Liver (tissue), 9 donors: ENCODE results near the gene CTU2. TPM values are rescaled to one million over a fixed set of nuclear protein-coding genes. Genes with fewer than 3 reads are reported as not detected.

Source experiments
- DNase-seq: peaks from one replicate; pipeline ENCODE4 v3.0.0-alpha.2; 2017; ENCODE audit warnings: low spot score
- H3K27ac ChIP-seq, 2 donors: one replicate each; pipeline ENCODE4 v1.7.0; 2013; ENCODE audit warnings: inconsistent platforms in 2 of 2, low read length in 2 of 2, control low read depth in 1 of 2, low read depth in 1 of 2, mild to moderate bottlenecking in 1 of 2
- H3K27me3 ChIP-seq, 4 donors: one replicate each; pipeline versions ENCODE4 v1.6.1 to v1.7.0; 2013; ENCODE audit warnings: low read length in 3 of 4, inconsistent platforms in 1 of 4, mild to moderate bottlenecking in 1 of 4, moderate library complexity in 1 of 4; ENCODE audit not compliant: control insufficient read depth in 4 of 4, insufficient read depth in 4 of 4
- H3K36me3 ChIP-seq, 4 donors: one replicate each; pipeline versions ENCODE4 v1.6.1 to v1.7.0; 2013; ENCODE audit warnings: low read length in 3 of 4, mild to moderate bottlenecking in 3 of 4, low read depth in 1 of 4, moderate library complexity in 1 of 4; ENCODE audit not compliant: control insufficient read depth in 4 of 4, insufficient read depth in 3 of 4
- H3K4me1 ChIP-seq, 4 donors: one replicate each; pipeline versions ENCODE4 v1.6.1 to v1.7.0; 2013; ENCODE audit warnings: low read length in 3 of 4, mild to moderate bottlenecking in 3 of 4, moderate library complexity in 1 of 4; ENCODE audit not compliant: control insufficient read depth in 4 of 4, insufficient read depth in 4 of 4
- H3K4me3 ChIP-seq, 3 donors: one replicate each; pipeline versions ENCODE4 v1.6.1 to v1.7.0; 2013; ENCODE audit warnings: low read length in 3 of 3, control low read depth in 1 of 3, low read depth in 1 of 3, mild to moderate bottlenecking in 1 of 3
- H3K9ac ChIP-seq, 2 donors: one replicate each; pipeline ENCODE4 v1.7.0; 2013; ENCODE audit warnings: low read length in 2 of 2, mild to moderate bottlenecking in 2 of 2, moderate library complexity in 2 of 2, control low read depth in 1 of 2, low read depth in 1 of 2
- H3K9me3 ChIP-seq, 4 donors: one replicate each; pipeline versions ENCODE4 v1.6.1 to v1.7.0; 2013; ENCODE audit warnings: low read length in 3 of 4; ENCODE audit not compliant: control insufficient read depth in 4 of 4
- EGR1 ChIP-seq, 2 donors: IDR thresholded peaks; 2 replicates each; pipeline ENCODE4 v1.6.1; 2016 to 2018; ENCODE audit warnings: antibody characterized with exemption in 2 of 2, low read depth in 2 of 2
- FOXA1 ChIP-seq: IDR thresholded peaks from 2 replicates; pipeline ENCODE4 v1.6.1; 2016; ENCODE audit warnings: antibody characterized with exemption
- FOXA2 ChIP-seq: IDR thresholded peaks from 2 replicates; pipeline ENCODE4 v1.6.1; 2016; ENCODE audit warnings: antibody characterized with exemption
- GABPA ChIP-seq, 2 donors: IDR thresholded peaks in 1 of 2; conservative IDR thresholded peaks in 1 of 2; 2 replicates each; pipeline ENCODE4 v1.6.1; 2016; ENCODE audit warnings: antibody characterized with exemption in 2 of 2, mild to moderate bottlenecking in 1 of 2, moderate library complexity in 1 of 2
- HNF4A ChIP-seq, 2 donors: conservative IDR thresholded peaks; 2 replicates each; pipeline ENCODE4 v1.6.1; 2016; ENCODE audit warnings: antibody characterized with exemption in 2 of 2, mild to moderate bottlenecking in 2 of 2
- HNF4G ChIP-seq: IDR thresholded peaks from 2 replicates; pipeline ENCODE4 v1.6.1; 2016; ENCODE audit warnings: antibody characterized with exemption
- JUND ChIP-seq, 2 donors: IDR thresholded peaks; 2 replicates each; pipeline ENCODE4 v1.6.1; 2016; ENCODE audit warnings: antibody characterized with exemption in 2 of 2
- NR2F2 ChIP-seq: IDR thresholded peaks from 2 replicates; pipeline ENCODE4 v1.6.1; 2016; ENCODE audit warnings: antibody characterized with exemption
- RAD21 ChIP-seq, 2 donors: IDR thresholded peaks; 2 replicates each; pipeline ENCODE4 v1.6.1; 2016; ENCODE audit warnings: antibody characterized with exemption in 2 of 2, mild to moderate bottlenecking in 2 of 2
- REST ChIP-seq: IDR thresholded peaks from 2 replicates; pipeline ENCODE4 v1.6.1; 2016; ENCODE audit warnings: antibody characterized with exemption, mild to moderate bottlenecking
- RXRA ChIP-seq, 2 donors: IDR thresholded peaks; 2 replicates each; pipeline ENCODE4 v1.6.1; 2017 to 2018; ENCODE audit warnings: antibody characterized with exemption in 2 of 2, mild to moderate bottlenecking in 1 of 2
- SP1 ChIP-seq: IDR thresholded peaks from 2 replicates; pipeline ENCODE4 v1.6.1; 2018; ENCODE audit warnings: antibody characterized with exemption, mild to moderate bottlenecking
- TAF1 ChIP-seq: conservative IDR thresholded peaks from 2 replicates; pipeline ENCODE4 v1.6.1; 2016; ENCODE audit warnings: antibody characterized with exemption, mild to moderate bottlenecking
- YY1 ChIP-seq: IDR thresholded peaks from 2 replicates; pipeline ENCODE4 v1.6.1; 2016; ENCODE audit warnings: antibody characterized with exemption, mild to moderate bottlenecking
- ZBTB33 ChIP-seq: IDR thresholded peaks from 2 replicates; pipeline ENCODE4 v1.6.1; 2016; ENCODE audit warnings: antibody characterized with exemption
- WGBS: extraction: QIAGEN DNeasy Blood & Tissue Kit; methylation state at CpG from one replicate; pipeline ENCODE4 v1.1.7; 2013; 5-methylcytosine and 5-hydroxymethylcytosine counted together
- polyA plus RNA-seq, 2 donors: library from polyadenylated mRNA; stranded (reverse) in 1 of 2; unstranded in 1 of 2; fragments of 200-250 nt in 1 of 2; fragments of >200 nt in 1 of 2; fragmentation: Nextera tagmentation in 1 of 2; extraction: Ambion mirVana in 1 of 2; gene quantifications; one replicate each; pipeline versions ENCODE4 v1.2.1 to v1.2.3, GENCODE V29; 2013 to 2015
- total RNA-seq, 2 donors: library from RNA; depleted of rRNA; stranded (reverse); fragments of >200 nt; gene quantifications; one replicate each; pipeline ENCODE4 v1.2.3, GENCODE V29; 2014
- TF ChIP-seq, protein P1 (sequence below): IDR thresholded peaks from 2 replicates; pipeline ENCODE4 v1.6.1; 2016; ENCODE audit warnings: antibody characterized with exemption
- TF ChIP-seq, protein P2 (sequence below): IDR thresholded peaks from 2 replicates; pipeline ENCODE4 v1.6.1; 2016; ENCODE audit warnings: antibody characterized with exemption
- TF ChIP-seq, protein P3 (sequence below): fragments of 150-350 bp; IDR thresholded peaks from 2 replicates; pipeline ENCODE4 v1.5.1; 2017; ENCODE audit warnings: improper control_type of control experiment, low read depth, low read length; ENCODE audit not compliant: missing input control
- donor health status: healthy.
- donor health status: healthy.
- donor health status: healthy.
- donor health status: healthy.
- donor health status: healthy.

The CTU2 gene
- total and polyA plus RNA-seq, 4 donors: 7.0 to 8.5 (median 7.4) TPM

- 49% methylated on average over 17 of the region's 17 CpGs for WGBS
- no peaks in the 10 kb centered on the region for H3K9me3 ChIP-seq
- DNase-seq: no peak
- peak overlapping the region; percentile 77 to 90 (median 83) for H3K4me3 ChIP-seq
- H3K36me3 ChIP-seq: peaks cover 0 to under 1% (median 0%) of the 10 kb centered on the region in 4 donors
- H3K4me1 ChIP-seq: peaks cover 6 to 31% (median 25%) of the 10 kb centered on the region in 4 donors
- H3K9ac ChIP-seq: peak overlapping the region; percentile 81 to 95
- no peak for TF ChIP-seq SP1
- TF ChIP-seq NR2F2: no peak
- TF ChIP-seq RXRA (IDR thresholded peaks at IDR 0.05): no peak
- TF ChIP-seq, protein P1, sequence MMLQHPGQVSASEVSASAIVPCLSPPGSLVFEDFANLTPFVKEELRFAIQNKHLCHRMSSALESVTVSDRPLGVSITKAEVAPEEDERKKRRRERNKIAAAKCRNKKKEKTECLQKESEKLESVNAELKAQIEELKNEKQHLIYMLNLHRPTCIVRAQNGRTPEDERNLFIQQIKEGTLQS: no peak
- TF ChIP-seq HNF4G: no peak
- TF ChIP-seq YY1: no peak
- no peak for TF ChIP-seq FOXA2
- no peak for TF ChIP-seq ZBTB33
- no peak for TF ChIP-seq HNF4A (conservative IDR thresholded peaks at IDR 0.05)
- no peak for TF ChIP-seq RAD21 (IDR thresholded peaks at IDR 0.05)
- TF ChIP-seq, protein P2, sequence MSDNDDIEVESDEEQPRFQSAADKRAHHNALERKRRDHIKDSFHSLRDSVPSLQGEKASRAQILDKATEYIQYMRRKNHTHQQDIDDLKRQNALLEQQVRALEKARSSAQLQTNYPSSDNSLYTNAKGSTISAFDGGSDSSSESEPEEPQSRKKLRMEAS: no peak
- TF ChIP-seq EGR1 (IDR thresholded peaks at IDR 0.05; ENCODE audit: low read depth in 2 of 2): no peak
- TF ChIP-seq FOXA1: no peak
- TF ChIP-seq JUND (IDR thresholded peaks at IDR 0.05): no peak
- TF ChIP-seq, protein P3, sequence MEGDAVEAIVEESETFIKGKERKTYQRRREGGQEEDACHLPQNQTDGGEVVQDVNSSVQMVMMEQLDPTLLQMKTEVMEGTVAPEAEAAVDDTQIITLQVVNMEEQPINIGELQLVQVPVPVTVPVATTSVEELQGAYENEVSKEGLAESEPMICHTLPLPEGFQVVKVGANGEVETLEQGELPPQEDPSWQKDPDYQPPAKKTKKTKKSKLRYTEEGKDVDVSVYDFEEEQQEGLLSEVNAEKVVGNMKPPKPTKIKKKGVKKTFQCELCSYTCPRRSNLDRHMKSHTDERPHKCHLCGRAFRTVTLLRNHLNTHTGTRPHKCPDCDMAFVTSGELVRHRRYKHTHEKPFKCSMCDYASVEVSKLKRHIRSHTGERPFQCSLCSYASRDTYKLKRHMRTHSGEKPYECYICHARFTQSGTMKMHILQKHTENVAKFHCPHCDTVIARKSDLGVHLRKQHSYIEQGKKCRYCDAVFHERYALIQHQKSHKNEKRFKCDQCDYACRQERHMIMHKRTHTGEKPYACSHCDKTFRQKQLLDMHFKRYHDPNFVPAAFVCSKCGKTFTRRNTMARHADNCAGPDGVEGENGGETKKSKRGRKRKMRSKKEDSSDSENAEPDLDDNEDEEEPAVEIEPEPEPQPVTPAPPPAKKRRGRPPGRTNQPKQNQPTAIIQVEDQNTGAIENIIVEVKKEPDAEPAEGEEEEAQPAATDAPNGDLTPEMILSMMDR: no peak
- no peak for TF ChIP-seq REST
- no peak for TF ChIP-seq TAF1
- no peak for TF ChIP-seq GABPA (IDR thresholded peaks at IDR 0.05 in 1 of 2, conservative IDR thresholded peaks at IDR 0.05 in 1 of 2)
- H3K27me3 ChIP-seq: no peaks in the 10 kb centered on the region
- H3K27ac ChIP-seq: peak overlapping the region in 1 of 2 donors; percentile 65
Observed at GRCh38 chr16:88706965-88707826, 893 bp downstream of the CTU2 start.
